GM12801 (cell line): Measurements from ENCODE around the gene SCGB1C2.

Experiments
- CTCF ChIP-seq: IDR thresholded peaks from one replicate; pipeline ENCODE4 v1.5.1; 2011; ENCODE audit warnings: control low read depth; ENCODE audit not compliant: insufficient read length; ENCODE audit errors: extremely low read depth

Gene SCGB1C2

GRCh38 chr17:183021-183420 is 45.7 kb downstream of the SCGB1C2 start:
- TF ChIP-seq CTCF: no peak

GRCh38 chr17:185445-186138 is 48.2 kb downstream of the SCGB1C2 start:
- no peak for TF ChIP-seq CTCF

- no peak for TF ChIP-seq CTCF
These were observed 49.8 kb downstream of the SCGB1C2 start for GRCh38 chr17:187130-187529.
